Cerebellar nuclear complex (tissue), 1 donor: ENCODE measurements around the gene ASB1.

Experiments used
- DNase-seq, 2 experiments: peaks; one replicate each; lab custom pipeline; 2025; lab: John Stamatoyannopoulos, UW

Gene ASB1

DNA sequence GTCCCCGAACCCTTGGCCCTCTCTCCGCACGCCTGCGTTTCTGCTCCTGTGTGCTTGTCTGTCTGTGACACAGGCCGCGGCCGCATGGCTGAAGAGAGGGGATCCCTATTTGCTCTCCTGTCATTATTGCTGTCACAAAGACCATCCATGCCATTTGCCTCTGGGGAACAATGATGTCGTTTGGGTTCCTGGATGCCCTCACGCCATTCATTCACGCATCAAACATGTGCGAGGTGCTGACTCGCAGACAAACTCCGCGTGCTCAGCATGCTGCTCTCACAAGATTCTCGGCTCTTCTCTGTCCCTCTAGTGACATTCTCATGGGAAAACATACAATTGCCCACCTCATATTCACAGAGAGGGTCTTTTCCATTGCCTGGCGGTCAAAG lies 67.8 kb downstream of the ASB1 start:
- DNase-seq: no peak

DNA sequence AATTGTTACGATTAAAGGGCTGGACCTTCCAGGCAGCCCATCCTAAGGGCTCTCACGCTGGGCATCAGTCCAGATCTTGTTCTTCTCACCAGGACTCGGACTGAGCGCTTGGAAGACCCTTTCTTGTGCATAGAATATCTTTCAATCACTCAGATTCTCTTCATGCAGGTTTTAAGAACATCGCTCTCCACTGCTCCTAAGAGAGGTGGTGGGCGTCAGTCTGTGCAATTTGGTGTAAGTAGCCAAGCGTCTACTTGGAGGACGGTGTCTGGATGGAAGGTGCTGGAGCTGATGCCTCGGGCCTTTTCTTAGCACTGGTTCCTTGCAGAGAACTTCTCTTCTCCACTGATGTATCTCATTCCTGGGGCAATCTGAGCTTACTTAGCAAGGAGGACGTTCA lies 68.7 kb downstream of the ASB1 start:
- no peak for DNase-seq

DNA sequence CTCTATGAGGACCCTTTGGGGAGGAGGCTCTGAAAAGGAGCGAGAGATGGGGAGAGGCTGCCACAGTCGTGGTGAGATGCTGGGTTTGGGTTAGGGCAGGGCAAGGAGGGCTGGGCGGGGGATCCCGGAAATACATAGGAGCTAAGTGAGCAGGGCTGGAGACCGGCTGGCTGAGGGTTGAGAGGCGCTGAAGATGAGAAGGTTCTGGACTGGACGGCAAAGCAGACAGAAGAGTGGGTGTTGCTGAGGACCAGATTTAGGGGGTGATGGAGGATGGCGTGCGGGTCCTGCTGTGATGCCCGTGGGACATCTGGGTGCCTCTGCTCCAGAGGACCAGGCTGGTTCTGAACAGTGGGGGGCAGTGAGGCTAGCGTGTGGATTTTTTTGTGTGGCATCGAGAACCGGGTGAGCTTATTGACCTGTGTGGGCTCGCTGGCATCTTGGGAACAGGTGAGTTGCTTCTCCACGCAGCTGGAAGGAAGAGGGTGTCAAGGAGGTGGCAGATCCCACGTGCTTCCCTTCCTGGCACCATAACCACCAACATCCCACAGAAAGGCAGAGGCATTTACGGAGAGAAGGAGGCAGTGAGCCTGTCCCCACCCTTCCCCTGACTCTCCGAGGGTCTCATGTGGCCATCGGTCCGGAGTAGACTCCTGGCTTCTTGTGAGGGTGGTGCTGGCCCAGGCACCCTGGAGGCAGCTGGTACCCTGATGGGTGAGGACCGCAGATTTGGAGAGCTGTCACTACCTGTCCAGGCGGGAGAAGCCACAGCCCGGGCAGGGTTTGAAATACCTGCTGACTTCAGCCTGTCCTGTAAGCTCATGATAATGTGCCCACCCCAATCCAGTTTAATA lies 70.3 kb downstream of the ASB1 start:
- no peak for DNase-seq

DNA sequence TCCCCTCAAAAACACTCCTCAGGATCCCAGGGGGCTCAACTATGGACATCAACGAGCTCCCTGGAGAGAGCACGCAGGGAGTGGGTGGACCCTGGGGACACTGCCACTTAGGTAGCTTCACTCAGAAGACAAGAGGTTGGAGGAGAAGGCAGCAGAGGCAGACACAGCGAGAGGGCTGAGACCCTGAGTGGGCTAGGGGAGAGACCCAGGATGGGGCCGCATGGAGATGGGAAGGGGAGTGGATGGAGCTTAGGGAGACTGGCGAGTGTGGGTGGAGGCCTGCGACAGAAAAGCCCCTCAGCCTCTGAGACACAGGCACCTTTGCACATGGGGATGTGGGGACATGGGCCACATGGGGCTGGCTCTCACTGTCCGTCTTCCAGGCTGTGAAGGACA lies 70.9 kb downstream of the ASB1 start:
- no peak for DNase-seq

DNA sequence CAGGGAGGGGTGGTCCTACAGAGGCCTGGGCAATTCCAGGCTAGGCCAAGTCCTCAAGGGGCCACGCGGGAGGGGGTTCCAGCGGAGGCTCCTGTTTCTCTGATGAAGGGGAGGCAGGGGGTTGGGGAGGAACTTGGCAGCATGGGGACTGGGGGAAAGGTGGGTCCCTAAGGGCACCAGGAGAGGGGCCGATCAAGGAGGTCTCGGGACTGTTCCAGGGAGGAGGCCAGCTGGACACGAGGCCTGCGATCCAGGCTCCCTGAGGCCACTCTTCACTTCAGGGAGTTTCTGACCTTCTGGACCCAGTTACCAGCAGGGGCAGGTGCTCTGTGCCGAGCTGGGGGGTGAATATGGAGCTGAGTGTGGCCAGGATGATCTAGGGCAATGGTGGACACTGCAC lies 71.5 kb downstream of the ASB1 start:
- DNase-seq: no peak

DNA sequence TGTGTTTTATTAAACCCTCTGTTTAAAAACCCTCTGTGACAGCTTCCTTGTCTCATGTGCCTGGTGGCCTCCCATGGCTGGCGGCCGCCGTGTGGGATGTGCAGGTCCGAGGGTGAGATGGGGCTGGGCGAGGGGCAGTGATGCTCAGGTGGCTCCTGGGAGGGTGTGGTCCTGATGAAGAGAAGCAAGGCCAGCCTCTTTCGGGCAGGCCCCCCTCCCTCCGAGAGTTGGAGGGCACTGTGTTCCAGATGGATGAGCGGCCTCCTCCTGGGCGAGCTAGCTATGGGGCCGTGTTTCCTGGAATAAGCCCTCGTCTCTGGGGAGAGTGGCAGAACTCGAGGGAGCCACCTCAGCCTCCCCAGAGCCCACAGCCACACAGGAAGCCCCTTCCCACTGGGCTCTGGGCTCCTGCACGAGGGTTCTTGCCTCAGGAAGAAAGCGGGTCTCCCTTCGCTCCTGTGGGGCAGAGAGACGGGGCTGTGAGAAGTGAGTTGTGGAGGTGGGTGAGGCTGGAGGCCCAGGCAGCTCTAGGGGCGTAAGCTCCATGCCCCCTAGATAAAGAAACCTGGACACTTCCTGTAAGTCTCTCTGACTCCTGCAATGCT lies 72.1 kb downstream of the ASB1 start:
- DNase-seq: no peak

DNA sequence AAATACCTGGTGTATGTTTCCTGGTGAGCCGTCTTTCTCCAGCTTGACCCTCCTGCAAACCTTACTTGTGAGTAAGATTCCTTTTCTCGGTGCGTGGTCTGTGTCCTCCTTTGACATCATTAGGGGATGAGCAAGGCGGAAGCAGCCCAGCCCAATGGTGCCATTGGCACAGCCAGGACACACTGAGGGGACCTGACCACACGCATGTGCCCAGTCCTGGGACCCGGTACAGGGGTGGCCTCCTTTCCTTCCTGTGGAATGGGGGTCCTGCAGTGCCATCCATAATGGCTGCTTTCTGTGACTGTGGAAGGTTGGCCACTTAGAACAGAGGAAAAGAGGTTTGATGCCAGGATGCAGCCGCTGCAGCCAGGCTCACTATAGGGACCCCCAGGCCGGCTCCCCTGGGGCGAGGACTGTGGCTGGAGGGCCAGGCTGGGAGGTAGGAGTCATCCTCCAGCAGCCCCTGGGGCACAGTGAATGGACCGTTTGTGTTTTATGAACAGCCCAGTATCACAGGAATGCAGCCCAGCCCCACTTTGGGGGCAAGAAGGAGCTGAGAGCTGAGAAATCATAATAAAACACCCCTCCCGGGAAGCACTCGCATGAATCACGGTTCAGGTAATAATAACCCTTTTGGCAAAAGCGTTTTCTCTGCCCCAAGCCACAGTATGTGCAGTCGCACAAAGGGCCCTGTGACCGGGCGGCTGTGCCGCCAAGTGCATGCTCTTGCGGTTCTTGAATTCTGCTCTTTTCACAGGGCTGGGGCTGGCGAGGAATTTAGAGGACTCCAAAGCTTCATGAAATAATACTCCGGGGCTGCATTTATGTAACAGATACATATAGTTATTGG lies 73.2 kb downstream of the ASB1 start:
- no peak for DNase-seq

DNA sequence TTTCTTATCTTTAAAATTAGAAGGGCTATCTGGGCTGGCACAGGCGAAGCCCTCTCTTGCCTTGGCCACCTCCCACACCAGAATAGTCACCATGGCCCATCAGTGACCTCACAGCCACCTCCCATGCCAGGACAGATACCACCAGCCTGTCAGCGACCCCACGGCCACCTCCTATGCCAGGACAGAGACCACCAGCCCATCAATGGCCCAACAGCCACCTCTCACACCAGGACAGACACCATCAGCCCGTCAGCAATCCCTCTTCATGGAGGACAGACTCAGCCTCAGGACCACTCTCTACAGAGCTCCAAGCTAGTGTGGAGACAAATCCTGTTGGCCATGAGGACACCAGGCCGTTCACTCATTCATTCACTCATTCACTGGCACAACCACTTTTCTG lies 74.6 kb downstream of the ASB1 start:
- no peak for DNase-seq
